HEK293 (cell line): ENCODE data around the gene TMEM267.

Experiments used
- BCL11A ChIP-seq: fragments of 450-650 bp; formaldehyde crosslinking; IDR thresholded peaks from 2 replicates; pipeline ENCODE4 v1.5.1; 2016; ENCODE audit warnings: low read depth, missing biosample characterization, missing genetic modification characterization
- GLIS1 ChIP-seq: fragments of 450-650 bp; formaldehyde crosslinking; IDR thresholded peaks from 2 replicates; pipeline ENCODE4 v1.5.1; 2016; ENCODE audit warnings: missing biosample characterization, missing genetic modification characterization
- HOXD13 ChIP-seq: sonication (generic); formaldehyde crosslinking; IDR thresholded peaks from 2 replicates; pipeline ENCODE4 v1.8.0; 2022; ENCODE audit warnings: missing genetic modification reagents, borderline replicate concordance
- REPIN1 ChIP-seq: fragments of 450-650 bp; formaldehyde crosslinking; IDR thresholded peaks from 2 replicates; pipeline ENCODE4 v1.5.1; 2017; ENCODE audit warnings: missing biosample characterization, missing genetic modification characterization, low read depth
- TCF7L2 ChIP-seq: IDR thresholded peaks from 2 replicates; pipeline ENCODE4 v1.6.1; 2011; ENCODE audit warnings: low read depth, mild to moderate bottlenecking, inconsistent platforms, low read length, moderate library complexity, borderline replicate concordance
- ZBTB21 ChIP-seq: fragments of 450-650 bp; formaldehyde crosslinking; IDR thresholded peaks from 2 replicates; pipeline ENCODE4 v1.5.1; 2017; ENCODE audit warnings: missing biosample characterization, missing genetic modification characterization
- ZNF121 ChIP-seq: fragments of 450-650 bp; formaldehyde crosslinking; IDR thresholded peaks from 2 replicates; pipeline ENCODE4 v1.5.1; 2016; ENCODE audit warnings: missing biosample characterization, missing genetic modification characterization
- ZNF2 ChIP-seq: fragments of 450-650 bp; formaldehyde crosslinking; IDR thresholded peaks from 2 replicates; pipeline ENCODE4 v1.5.1; 2016; ENCODE audit warnings: missing biosample characterization, missing genetic modification characterization
- ZNF23 ChIP-seq: fragments of 450-650 bp; formaldehyde crosslinking; IDR thresholded peaks from 2 replicates; pipeline ENCODE4 v1.5.1; 2016; ENCODE audit warnings: missing biosample characterization, missing genetic modification characterization, borderline replicate concordance
- ZNF274 ChIP-seq, 2 experiments: fragments of 200-500 bp in 1 of 2; fragments of 450-650 bp in 1 of 2; sonication (Bioruptor generic) in 1 of 2; formaldehyde crosslinking in 1 of 2; IDR thresholded peaks; 2 replicates each; pipeline versions ENCODE4 v1.5.1 to v1.6.1; 2014 to 2016; ENCODE audit warnings: borderline replicate concordance in 1 of 2, inconsistent platforms in 1 of 2, low read length in 1 of 2, missing biosample characterization in 1 of 2, missing genetic modification characterization in 1 of 2
- ZNF768 ChIP-seq: fragments of 450-650 bp; formaldehyde crosslinking; IDR thresholded peaks from 2 replicates; pipeline ENCODE4 v1.5.1; 2018; ENCODE audit warnings: missing biosample characterization, mild to moderate bottlenecking, missing genetic modification characterization
- ZNF776 ChIP-seq: fragments of 450-650 bp; formaldehyde crosslinking; IDR thresholded peaks from 2 replicates; pipeline ENCODE4 v1.5.0; 2017; ENCODE audit warnings: missing biosample characterization, missing genetic modification characterization, borderline replicate concordance
- TF ChIP-seq, protein P1 (sequence below): fragments of 450-650 bp; formaldehyde crosslinking; IDR thresholded peaks from 2 replicates; pipeline ENCODE4 v1.5.1; 2016; ENCODE audit warnings: missing biosample characterization, missing genetic modification characterization

- TF ChIP-seq ZNF2 (tag by site-specific recombination) (no peak), HOXD13 (no peak), GLIS1 (tag by site-specific recombination) (no peak), ZNF23 (tag by site-specific recombination) (no peak), ZNF768 (tag by site-specific recombination) (no peak), ZNF776 (tag by site-specific recombination) (no peak), ZBTB21 (tag by site-specific recombination) (no peak), REPIN1 (no peak), TCF7L2 (no peak), ZNF121 (no peak), BCL11A (tag by site-specific recombination) (no peak), ZNF274 (IDR thresholded peaks at IDR 0.05; ENCODE audit: low read length) (no peak), ZNF274 (tag by site-specific recombination; IDR thresholded peaks at IDR 0.05; ENCODE audit: borderline replicate concordance) (no peak)
- TF ChIP-seq, protein P1, sequence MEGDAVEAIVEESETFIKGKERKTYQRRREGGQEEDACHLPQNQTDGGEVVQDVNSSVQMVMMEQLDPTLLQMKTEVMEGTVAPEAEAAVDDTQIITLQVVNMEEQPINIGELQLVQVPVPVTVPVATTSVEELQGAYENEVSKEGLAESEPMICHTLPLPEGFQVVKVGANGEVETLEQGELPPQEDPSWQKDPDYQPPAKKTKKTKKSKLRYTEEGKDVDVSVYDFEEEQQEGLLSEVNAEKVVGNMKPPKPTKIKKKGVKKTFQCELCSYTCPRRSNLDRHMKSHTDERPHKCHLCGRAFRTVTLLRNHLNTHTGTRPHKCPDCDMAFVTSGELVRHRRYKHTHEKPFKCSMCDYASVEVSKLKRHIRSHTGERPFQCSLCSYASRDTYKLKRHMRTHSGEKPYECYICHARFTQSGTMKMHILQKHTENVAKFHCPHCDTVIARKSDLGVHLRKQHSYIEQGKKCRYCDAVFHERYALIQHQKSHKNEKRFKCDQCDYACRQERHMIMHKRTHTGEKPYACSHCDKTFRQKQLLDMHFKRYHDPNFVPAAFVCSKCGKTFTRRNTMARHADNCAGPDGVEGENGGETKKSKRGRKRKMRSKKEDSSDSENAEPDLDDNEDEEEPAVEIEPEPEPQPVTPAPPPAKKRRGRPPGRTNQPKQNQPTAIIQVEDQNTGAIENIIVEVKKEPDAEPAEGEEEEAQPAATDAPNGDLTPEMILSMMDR (tag by site-specific recombination) = no peak
Observed at GRCh38 chr5:43396762-43397304, 86.8 kb downstream of the TMEM267 start.
